GM12878 (cell line): ENCODE results near the gene FOXA2. TPM values are rescaled to one million over a fixed set of nuclear protein-coding genes. Genes with fewer than 3 reads are reported as not detected.

Experiments
- ATAC-seq: fragments of 200-7000 bp; cut with Tn5 transposase; 3 replicates; pipeline ENCODE4 v1.9.1; 2020; ENCODE audit warnings: mild to moderate bottlenecking, moderate library complexity
- BruUV-seq: library from RNA; stranded (reverse); fragments of 400-500 nt; replicated peaks from 2 replicates; lab custom pipeline; 2021; lab: Mats Ljungman, UMichigan
- CTCF ChIA-PET: fragments of 300-600 bp; sonication (Branson Sonifier 250); formaldehyde crosslinking; extraction: SDS; loops from one replicate; lab custom pipeline; 2021; ENCODE audit warnings: inconsistent platforms; lab: Yijun Ruan, JAX
- POLR2A ChIA-PET: fragments of 350-600 bp; formaldehyde crosslinking; extraction: SDS; loops from one replicate; lab custom pipeline; 2021; ENCODE audit warnings: inconsistent platforms; lab: Charles Lee
- RAD21 ChIA-PET: fragments of 300-600 bp; sonication (Branson Sonifier 250); formaldehyde crosslinking; loops from one replicate; lab custom pipeline; 2023; ENCODE audit warnings: antibody characterized with exemption; ENCODE audit not compliant: unreplicated experiment; lab: Charles Lee
- SMC1A ChIA-PET: fragments of 300-600 bp; sonication (Branson Sonifier 250); formaldehyde crosslinking; loops from one replicate; lab custom pipeline; 2023; ENCODE audit not compliant: unreplicated experiment, uncharacterized antibody; lab: Charles Lee
- DNase-seq: peaks from one replicate; pipeline ENCODE4 v3.0.0-alpha.2; 2011; ENCODE audit warnings: low read depth, low spot score
- FAIRE-seq: peaks from 3 replicates; lab custom pipeline; 2011; peaks lifted over from hg19 to GRCh38; lab: Jason Lieb, UNC
- H2AFZ ChIP-seq: 2 replicates; pipeline ENCODE4 v1.6.0; 2011; ENCODE audit warnings: low read depth, low read length, control low read depth; ENCODE audit not compliant: control insufficient read depth
- H3K27ac ChIP-seq: 2 replicates; pipeline ENCODE4 v1.5.1; 2011; ENCODE audit warnings: control low read depth; ENCODE audit not compliant: control insufficient read depth, insufficient read depth
- H3K27me3 ChIP-seq, 2 experiments: replicated peaks in 1 of 2; 2 replicates each; pipeline versions ENCODE4 v1.6.0 to v1.6.1; 2011; ENCODE audit warnings: low read length in 1 of 2; ENCODE audit not compliant: control insufficient read depth in 2 of 2, insufficient read depth in 2 of 2
- H3K36me3 ChIP-seq, 2 experiments: 2 replicates each; pipeline ENCODE4 v1.5.1; 2011; ENCODE audit warnings: low read length in 1 of 2; ENCODE audit not compliant: control insufficient read depth in 2 of 2, insufficient read depth in 2 of 2
- H3K4me1 ChIP-seq: 2 replicates; pipeline ENCODE4 v1.6.1; 2011; ENCODE audit warnings: mild to moderate bottlenecking, low read length, moderate library complexity, mixed read lengths; ENCODE audit not compliant: control insufficient read depth, insufficient read depth
- H3K4me2 ChIP-seq: 2 replicates; pipeline ENCODE4 v1.6.0; 2011; ENCODE audit warnings: control low read depth; ENCODE audit not compliant: control insufficient read depth, insufficient read depth
- H3K4me3 ChIP-seq: fragments of 200-600 bp; sonication (generic); 2 replicates; pipeline ENCODE4 v1.5.1; 2016
- H3K79me2 ChIP-seq: 2 replicates; pipeline ENCODE4 v1.6.0; 2011; ENCODE audit warnings: low read length; ENCODE audit not compliant: control insufficient read depth, insufficient read depth
- H3K9ac ChIP-seq: 2 replicates; pipeline ENCODE4 v1.8.0; 2011; ENCODE audit warnings: low read length, control low read depth, mixed read lengths; ENCODE audit not compliant: control insufficient read depth, insufficient read depth
- H3K9me3 ChIP-seq: replicated peaks from 3 replicates; pipeline ENCODE4 v1.5.1; 2011; ENCODE audit warnings: mild to moderate bottlenecking, low read length; ENCODE audit not compliant: control insufficient read depth, insufficient read depth
- H4K20me1 ChIP-seq: 2 replicates; pipeline ENCODE4 v1.6.0; 2011; ENCODE audit not compliant: control insufficient read depth, insufficient read depth
- BCLAF1 ChIP-seq: fragments of 450-650 bp; IDR thresholded peaks from 2 replicates; pipeline ENCODE4 v1.6.1; 2017; ENCODE audit warnings: antibody characterized with exemption, mild to moderate bottlenecking, moderate library complexity
- CEBPZ ChIP-seq: fragments of 150-350 bp; IDR thresholded peaks from 2 replicates; pipeline ENCODE4 v1.6.1; 2016; ENCODE audit warnings: low read depth, low read length
- EP300 ChIP-seq, 2 experiments: fragments of 150-350 bp in 1 of 2; IDR thresholded peaks; 2 replicates each; pipeline ENCODE4 v1.6.1; 2011 to 2012; ENCODE audit warnings: low read depth in 2 of 2, low read length in 2 of 2, borderline replicate concordance in 1 of 2, improper control_type of control experiment in 1 of 2, inconsistent platforms in 1 of 2; ENCODE audit not compliant: control insufficient read depth in 1 of 2
- HDAC6 ChIP-seq: fragments of 200-600 bp; sonication (generic); IDR thresholded peaks from one replicate; pipeline ENCODE4 v1.8.0; 2017; ENCODE audit warnings: antibody characterized with exemption; ENCODE audit not compliant: unreplicated experiment
- IKZF1 ChIP-seq: fragments of 450-650 bp; conservative IDR thresholded peaks from 2 replicates; pipeline ENCODE4 v1.6.1; 2017; ENCODE audit warnings: antibody characterized with exemption, mild to moderate bottlenecking
- PBX3 ChIP-seq: IDR thresholded peaks from 2 replicates; pipeline ENCODE4 v1.6.1; 2011; ENCODE audit warnings: mild to moderate bottlenecking, low read depth, low read length, moderate library complexity; ENCODE audit not compliant: insufficient replicate concordance
- RCOR1 ChIP-seq: conservative IDR thresholded peaks from 2 replicates; pipeline ENCODE4 v1.6.1; 2012; ENCODE audit warnings: low read depth, low read length, improper control_type of control experiment
- WGBS: methylation state at CpG from one replicate; pipeline ENCODE4 v1.1.6; 2016; ENCODE audit warnings: low lambda C conversion rate; ENCODE audit not compliant: insufficient replicate concordance, insufficient coverage; ENCODE audit errors: missing lambda C conversion rate; 5-methylcytosine and 5-hydroxymethylcytosine counted together
- in situ Hi-C: fragments of 300-500 bp; cut with MboI; formaldehyde crosslinking; loops from 9 replicates; pipeline ENCODE4 v1.14.3; 2018; ENCODE audit warnings: mixed read lengths
- intact Hi-C: fragments of 100-400 bp; cut with micrococcal nuclease; formaldehyde crosslinking; loops from one replicate; pipeline ENCODE4 v1.14.2; 2022; ENCODE audit not compliant: unreplicated experiment
- polyA plus RNA-seq, 11 experiments: library from polyadenylated mRNA; depleted of rRNA in 4 of 11; unstranded in 6 of 11; stranded (reverse) in 5 of 11; fragments of >200 nt; fragmentation: Nextera tagmentation in 4 of 11; fragmentation: Illumina TruSeq in 1 of 11; extraction: Ambion mirVana in 4 of 11; extraction: Trizol in 1 of 11; gene quantifications; 1 replicate in 1 of 11; 2 replicates in 10 of 11; pipeline versions ENCODE4 v1.2.1 to v1.2.3, GENCODE V29; 2011 to 2016; ENCODE audit warnings: inconsistent platforms in 2 of 11, missing spikeins in 2 of 11, low read depth in 1 of 11
- total RNA-seq, 4 experiments: library from RNA; depleted of rRNA in 3 of 4; stranded (reverse); fragments of >200 nt in 3 of 4; fragmentation: Illumina TruSeq in 1 of 4; extraction: Trizol in 1 of 4; gene quantifications; 2 replicates each; pipeline versions ENCODE4 v1.2.1 to v1.2.3, GENCODE V29; 2013 to 2021

The FOXA2 gene
- total and polyA plus RNA-seq, 10 of the 15 experiments (the other 5 are each of a cell fraction or from before 2014, with no cell fraction given), result not detected

- ChIA-PET RAD21 (no interaction called here), SMC1A (no interaction called here)
- no TSS peak for BruUV-seq
- no peak overlapping the region for H3K4me3 ChIP-seq
- no peak overlapping the region for H3K4me2 ChIP-seq
- intact Hi-C loops, result no loop called here
- FAIRE-seq, result no peak
- TF ChIP-seq PBX3 (no peak), EP300 (IDR thresholded peaks at IDR 0.05; ENCODE audit: borderline replicate concordance in 1 of 2, control insufficient read depth in 1 of 2, low read depth in 2 of 2, low read length in 2 of 2) (no peak), RCOR1 (no peak), BCLAF1 (no peak), CEBPZ (no peak), HDAC6 (no peak), IKZF1 (no peak)
- TF ChIP-seq, all 136 proteins: peak for 0
- no peaks in the 10 kb centered on the region for H4K20me1 ChIP-seq
- in situ Hi-C loops, result no loop called here
- peaks cover 0 to 8% of the 10 kb centered on the region in 2 experiments; a peak in 3 of 4 replicates for H3K27me3 ChIP-seq
- no peaks in the 10 kb centered on the region for H3K4me1 ChIP-seq
- no peak overlapping the region for H3K27ac ChIP-seq
- WGBS, result 57% methylated on average over 26 of the region's 41 CpGs
- H3K9me3 ChIP-seq, result no peaks in the 10 kb centered on the region; the same call in 2 of the 3 replicates
- no peak overlapping the region for H3K9ac ChIP-seq
- POLR2A ChIA-PET, result no interaction called here
- no peaks in the 10 kb centered on the region for H3K36me3 ChIP-seq
- no peak for ATAC-seq
- CTCF ChIA-PET, result no interaction called here
- DNase-seq, result no peak
- no peaks in the 10 kb centered on the region for H3K79me2 ChIP-seq
- no peak overlapping the region for H2AFZ ChIP-seq
These were observed 425 bp downstream of the FOXA2 start for GRCh38 chr20:22583773-22584521.
